ENCODE data around the gene AGO4. TPM values are rescaled to one million over a fixed set of nuclear protein-coding genes. Genes with fewer than 3 reads are reported as not detected.

AGO4 gene
- polyA plus RNA-seq, 2 of the 4 experiments (the other 2 are of a cell fraction), result 3.1 to 4.7 TPM

GRCh38 chr1:35899941-35900340, 92.1 kb downstream of the AGO4 start:
- Histone ChIP-seq H3K27ac (no peak overlapping the region), H3K4me1 (no peaks in the 10 kb centered on the region), H3K4me3 (no peak overlapping the region), H3K9me3 (no peaks in the 10 kb centered on the region), H3K4me2 (no peak overlapping the region)
- CTCF ChIA-PET, result interaction anchor here (0.9 to 1.0 kb wide), 2 partner anchors 17 to 25 kb away, joined by 3 read pairs; no protein-coding TSS in a partner anchor
- POLR2A ChIA-PET, result no interaction called here
- ATAC-seq, result no peak
- TF ChIP-seq NR3C1 (IDR thresholded peaks at IDR 0.05), result no peak
- TF ChIP-seq MAX (IDR thresholded peaks at IDR 0.05), result no peak
- no peak for TF ChIP-seq TP53 (CRISPR knock-in tag; IDR thresholded peaks at IDR 0.05)
- TF ChIP-seq BCL3 (IDR thresholded peaks at IDR 0.05), result no peak
- TF ChIP-seq HES2 (IDR thresholded peaks at IDR 0.05), result no peak
- no peak for TF ChIP-seq HMGXB4 (CRISPR knock-in tag; IDR thresholded peaks at IDR 0.05; ENCODE audit: borderline replicate concordance)
- no peak for TF ChIP-seq CHD4 (IDR thresholded peaks at IDR 0.05; ENCODE audit: borderline replicate concordance)
- TF ChIP-seq MAZ (IDR thresholded peaks at IDR 0.05; ENCODE audit: borderline replicate concordance, low read depth, low read length), result no peak
- no peak for TF ChIP-seq HOXA7 (CRISPR knock-in tag; IDR thresholded peaks at IDR 0.05)
- no peak for TF ChIP-seq PBX3 (IDR thresholded peaks at IDR 0.05)
- TF ChIP-seq SREBF2 (IDR thresholded peaks at IDR 0.05), result no peak
- no peak for TF ChIP-seq HDAC2 (IDR thresholded peaks at IDR 0.05)
- no peak for TF ChIP-seq RCOR1 (IDR thresholded peaks at IDR 0.05; ENCODE audit: low read depth, low read length)
- no peak for TF ChIP-seq RARB (CRISPR knock-in tag; IDR thresholded peaks at IDR 0.05)
- no peak for FAIRE-seq
- DNase-seq (ENCODE audit: low read depth in 1 of 2, low spot score in 1 of 2), result no peak

- WGBS (ENCODE audit: missing lambda C conversion rate), result 91% methylated on average over 8 of the region's 9 CpGs
- TF ChIP-seq EHF (CRISPR knock-in tag; IDR thresholded peaks at IDR 0.05) (no peak), JUNB (IDR thresholded peaks at IDR 0.05) (no peak), JUN (IDR thresholded peaks at IDR 0.05) (no peak), BCL3 (IDR thresholded peaks at IDR 0.05) (no peak), SMC3 (IDR thresholded peaks at IDR 0.05) (no peak), POLR2AphosphoS2 (conservative IDR thresholded peaks at IDR 0.05; ENCODE audit: low read length) (no peak), RAD21 (conservative IDR thresholded peaks at IDR 0.05 in 1 of 2, IDR thresholded peaks at IDR 0.05 in 1 of 2) (no peak), FOSL2 (IDR thresholded peaks at IDR 0.05) (no peak), FOSL2 (CRISPR knock-in tag; IDR thresholded peaks at IDR 0.05) (no peak), MAFK (IDR thresholded peaks at IDR 0.05; ENCODE audit: partially characterized antibody) (no peak), KDM5A (IDR thresholded peaks at IDR 0.05) (no peak), NFE2L2 (conservative IDR thresholded peaks at IDR 0.05; ENCODE audit: low read length) (no peak), SREBF2 (IDR thresholded peaks at IDR 0.05) (no peak), MYC (IDR thresholded peaks at IDR 0.05; ENCODE audit: borderline replicate concordance, low read length) (no peak), HOXB13 (CRISPR knock-in tag; IDR thresholded peaks at IDR 0.05; ENCODE audit: low read depth) (no peak)
- no peak for FAIRE-seq
- H3K4me1 ChIP-seq, result no peaks in the 10 kb centered on the region
- ChIA-PET POLR2A (no interaction called here), CTCF (no interaction called here)
- no peak overlapping the region for H3K4me3 ChIP-seq
- no peak for DNase-seq (ENCODE audit: low read depth in 1 of 2, low spot score in 1 of 2)
- H3K9me3 ChIP-seq, result no peaks in the 10 kb centered on the region
- H3K4me2 ChIP-seq, result no peak overlapping the region
- no peak for ATAC-seq
- H3K27ac ChIP-seq, result no peak overlapping the region
These were observed 93.4 kb downstream of the AGO4 start for GRCh38 chr1:35901235-35901634.

Measured in A549 (cell line).